ENCODE measurements around the gene ZSWIM5.
"Not testable (repeated sequence)": the region's sequence is repeated elsewhere in the genome, so short reads cannot be mapped to it uniquely, and the experiment has no call there.

DNA sequence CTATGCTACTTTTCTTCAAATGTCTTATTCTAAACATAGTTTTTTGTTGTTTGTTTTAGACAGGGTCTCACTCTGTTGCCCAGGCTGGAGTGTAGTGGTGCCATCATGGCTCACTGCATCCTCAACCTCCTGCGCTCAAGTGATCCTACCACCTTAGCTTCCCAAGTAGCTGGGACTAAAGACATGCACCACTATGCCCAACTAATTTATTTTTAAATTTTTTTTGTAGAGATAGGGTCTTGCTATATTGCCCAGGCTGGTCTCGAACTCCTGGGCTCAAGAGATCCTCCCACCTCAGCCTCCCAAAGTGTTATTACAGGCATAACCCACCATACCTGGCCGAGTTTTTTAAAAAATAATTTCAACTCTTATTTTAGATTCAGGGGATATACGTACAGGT lies 143.9 kb downstream of the ZSWIM5 start:
- not testable (repeated sequence) for TF ChIP-seq POLR2A (IDR thresholded peaks at IDR 0.05)
- TF ChIP-seq, protein P1, sequence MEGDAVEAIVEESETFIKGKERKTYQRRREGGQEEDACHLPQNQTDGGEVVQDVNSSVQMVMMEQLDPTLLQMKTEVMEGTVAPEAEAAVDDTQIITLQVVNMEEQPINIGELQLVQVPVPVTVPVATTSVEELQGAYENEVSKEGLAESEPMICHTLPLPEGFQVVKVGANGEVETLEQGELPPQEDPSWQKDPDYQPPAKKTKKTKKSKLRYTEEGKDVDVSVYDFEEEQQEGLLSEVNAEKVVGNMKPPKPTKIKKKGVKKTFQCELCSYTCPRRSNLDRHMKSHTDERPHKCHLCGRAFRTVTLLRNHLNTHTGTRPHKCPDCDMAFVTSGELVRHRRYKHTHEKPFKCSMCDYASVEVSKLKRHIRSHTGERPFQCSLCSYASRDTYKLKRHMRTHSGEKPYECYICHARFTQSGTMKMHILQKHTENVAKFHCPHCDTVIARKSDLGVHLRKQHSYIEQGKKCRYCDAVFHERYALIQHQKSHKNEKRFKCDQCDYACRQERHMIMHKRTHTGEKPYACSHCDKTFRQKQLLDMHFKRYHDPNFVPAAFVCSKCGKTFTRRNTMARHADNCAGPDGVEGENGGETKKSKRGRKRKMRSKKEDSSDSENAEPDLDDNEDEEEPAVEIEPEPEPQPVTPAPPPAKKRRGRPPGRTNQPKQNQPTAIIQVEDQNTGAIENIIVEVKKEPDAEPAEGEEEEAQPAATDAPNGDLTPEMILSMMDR (IDR thresholded peaks at IDR 0.05 in 4 of 5, conservative IDR thresholded peaks at IDR 0.05 in 1 of 5) = not testable (repeated sequence)

All from gastrocnemius medialis (tissue), 4 donors.